NOMO-1 treated with dmso at 0.1 percent for 144 hours (cell line): Measurements from ENCODE around the gene MBP.

Experiments
- DNase-seq: peaks from one replicate; lab custom pipeline; 2025; ENCODE audit not compliant: unreplicated experiment; lab: John Stamatoyannopoulos, UW

The MBP gene

GRCh38 chr18:77013811-77014521, 118.6 kb downstream of the MBP start:
- DNase-seq: no peak

- DNase-seq: peak; percentile 34
Observed at GRCh38 chr18:77012806-77013541, 119.6 kb downstream of the MBP start.

GRCh38 chr18:77012120-77012519, 120.5 kb downstream of the MBP start:
- no peak for DNase-seq

DNA sequence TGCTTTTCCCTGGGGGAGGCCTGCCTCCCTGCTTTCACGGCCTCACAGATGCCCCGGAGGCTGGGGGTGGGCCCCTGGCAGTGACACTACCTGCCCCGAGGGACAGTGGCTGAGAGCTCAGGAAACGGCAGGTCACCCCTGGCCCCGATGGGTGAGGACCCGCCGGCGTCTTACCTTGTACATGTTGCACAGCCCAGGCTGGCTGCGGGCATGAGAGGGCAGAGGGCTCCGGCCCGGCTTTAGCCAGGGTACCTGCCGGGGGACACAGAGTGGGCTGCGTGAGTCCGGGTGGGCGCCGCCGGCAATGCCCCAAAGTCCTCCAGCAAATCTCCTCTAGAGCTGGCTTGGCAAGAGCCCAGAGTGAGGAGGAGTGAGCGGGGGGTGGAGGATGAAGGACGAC, 122.9 kb downstream of the MBP start:
- DNase-seq: no peak

DNA sequence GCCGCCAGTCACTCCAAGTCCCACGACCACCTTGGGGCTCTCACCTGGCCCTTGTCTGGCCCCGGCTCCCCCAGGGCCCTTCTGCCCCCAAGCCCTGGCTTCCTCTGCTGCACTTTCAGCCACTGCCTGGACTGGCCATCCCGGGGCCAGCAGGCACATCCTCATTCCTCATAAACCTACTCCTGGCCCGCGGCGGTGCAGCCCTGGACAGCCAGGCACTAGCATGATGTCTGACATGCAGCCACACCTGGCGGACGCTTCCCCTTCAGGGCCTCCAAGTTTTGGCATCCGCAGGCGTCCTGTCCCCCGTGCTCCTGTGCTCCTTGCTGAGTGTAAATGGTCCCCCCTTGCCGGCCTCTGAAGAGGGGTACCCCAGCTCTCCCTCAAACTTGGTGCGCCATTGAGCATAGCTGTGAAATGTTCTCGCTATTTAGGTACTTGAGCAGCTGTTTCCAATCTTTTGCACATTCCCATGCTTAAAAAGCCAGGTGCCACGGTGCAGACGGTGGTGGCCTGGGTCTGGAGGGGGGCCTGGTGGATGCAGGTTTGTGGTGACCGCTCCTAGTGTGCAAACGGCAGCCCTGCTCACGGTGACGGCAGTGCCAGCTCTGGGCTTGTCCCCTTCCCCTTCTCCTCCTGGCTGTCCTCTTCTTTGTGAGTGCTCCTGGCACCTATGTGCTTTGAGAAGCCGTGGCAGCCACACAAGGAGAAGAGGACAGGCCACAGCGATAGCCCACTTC, 123.8 kb downstream of the MBP start:
- no peak for DNase-seq

GRCh38 chr18:77008006-77008405, 124.6 kb downstream of the MBP start:
- DNase-seq: no peak

DNA sequence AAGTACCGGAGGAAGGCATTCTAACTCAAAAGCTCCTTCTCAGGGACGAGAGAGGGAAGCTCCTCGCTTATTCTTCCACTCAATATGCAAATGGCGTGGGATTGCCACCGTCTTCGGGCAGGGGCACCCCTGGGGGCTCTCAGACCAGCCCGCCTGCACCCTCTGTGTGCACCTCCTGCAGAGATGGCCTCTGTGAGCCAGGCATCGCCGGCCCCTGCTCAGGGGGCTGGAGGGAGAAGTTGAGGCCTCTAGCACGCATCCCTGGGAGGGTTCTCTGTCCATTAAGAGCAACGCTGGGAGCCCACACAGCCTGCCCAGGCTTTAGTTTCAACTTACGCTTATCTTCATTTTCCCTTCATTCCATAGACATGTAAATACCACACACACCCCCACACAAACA, 125.3 kb downstream of the MBP start:
- DNase-seq: no peak

GRCh38 chr18:77006305-77007175, 126.0 kb downstream of the MBP start:
- peak; percentile 62 for DNase-seq

- no peak for DNase-seq
Observed at GRCh38 chr18:77005651-77006195, 126.9 kb downstream of the MBP start.

DNA sequence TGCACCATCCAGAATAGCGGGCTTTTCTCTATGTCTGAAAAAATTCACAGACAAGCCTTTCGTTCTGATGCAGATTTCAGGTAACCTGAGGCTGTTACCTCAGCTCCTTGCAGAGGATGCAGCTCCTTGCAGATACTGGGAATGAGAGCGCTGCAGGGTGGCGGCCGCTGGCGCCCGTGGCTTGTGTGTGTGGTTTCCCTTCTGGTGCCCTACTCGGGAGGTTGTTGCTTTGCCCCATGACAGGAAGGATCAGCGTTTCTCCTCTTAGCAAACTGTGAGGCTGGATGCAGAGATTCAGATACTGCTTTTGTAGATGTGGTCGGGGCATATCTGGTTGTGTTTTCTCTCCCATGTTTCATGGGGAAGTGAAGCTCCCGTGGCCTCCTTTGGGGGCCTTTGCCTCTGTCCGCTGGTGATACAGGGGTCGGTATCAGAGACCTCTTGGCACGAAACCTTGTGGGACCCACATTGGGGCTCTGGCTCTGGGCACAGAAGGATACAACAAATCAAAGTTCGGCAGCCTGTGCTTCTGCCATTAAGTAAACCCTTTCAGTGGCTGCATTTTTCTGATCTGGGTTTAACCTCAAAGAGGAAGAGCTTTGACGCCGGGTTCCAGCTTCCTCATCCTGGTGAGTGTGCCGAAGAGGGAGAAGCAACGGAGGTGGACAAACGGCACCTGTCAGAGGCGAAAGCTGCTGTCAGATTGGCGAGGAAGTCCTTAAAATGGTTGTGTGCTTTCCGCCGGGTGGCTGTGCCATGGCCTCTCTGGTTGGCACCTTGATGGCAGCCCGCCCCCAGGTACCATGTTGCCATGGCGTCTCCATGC, 127.8 kb downstream of the MBP start:
- peak; percentile 84 for DNase-seq

DNA sequence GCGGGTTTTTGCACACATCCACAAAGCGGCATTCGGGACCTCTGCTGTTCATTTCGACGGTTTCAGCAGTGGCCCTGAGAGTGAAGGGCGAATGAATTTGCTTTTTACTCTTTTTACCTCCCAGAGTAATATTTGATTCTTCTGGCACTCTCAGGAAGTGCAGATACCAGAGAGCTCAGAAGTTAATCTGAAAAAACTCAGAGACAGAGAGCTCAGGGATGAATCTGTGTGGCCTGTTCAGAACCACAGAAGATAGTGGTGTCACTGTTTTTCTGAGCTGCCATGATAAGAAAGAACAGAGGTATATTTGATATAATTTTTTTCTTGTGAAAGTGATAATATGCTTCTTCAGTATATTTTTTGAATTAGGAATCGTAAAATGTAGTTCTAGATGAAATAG, 129.3 kb downstream of the MBP start:
- no peak for DNase-seq

GRCh38 chr18:77002496-77002895, 130.1 kb downstream of the MBP start:
- DNase-seq: no peak

- DNase-seq: no peak
Observed at GRCh38 chr18:77001979-77002378, 130.6 kb downstream of the MBP start.

DNA sequence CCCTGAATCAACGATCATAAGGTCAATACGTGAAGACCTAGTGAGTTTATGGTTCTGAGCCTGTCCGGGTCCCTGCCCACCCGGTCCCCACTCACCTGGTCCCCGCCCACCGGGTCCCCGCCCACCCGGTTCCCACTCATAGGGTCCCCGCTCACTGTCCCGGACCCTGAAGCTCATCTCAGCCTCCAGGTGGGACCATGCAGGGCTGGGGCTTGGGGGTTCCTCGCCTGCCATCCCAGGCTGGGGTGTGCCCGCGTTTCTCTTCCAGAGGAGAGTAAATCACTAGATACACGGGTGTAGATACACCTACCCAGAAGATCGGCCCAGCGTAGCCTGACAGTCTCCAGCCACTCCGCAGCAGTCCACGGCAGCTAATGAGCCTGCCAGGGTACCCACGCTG, 131.5 kb downstream of the MBP start:
- no peak for DNase-seq

DNA sequence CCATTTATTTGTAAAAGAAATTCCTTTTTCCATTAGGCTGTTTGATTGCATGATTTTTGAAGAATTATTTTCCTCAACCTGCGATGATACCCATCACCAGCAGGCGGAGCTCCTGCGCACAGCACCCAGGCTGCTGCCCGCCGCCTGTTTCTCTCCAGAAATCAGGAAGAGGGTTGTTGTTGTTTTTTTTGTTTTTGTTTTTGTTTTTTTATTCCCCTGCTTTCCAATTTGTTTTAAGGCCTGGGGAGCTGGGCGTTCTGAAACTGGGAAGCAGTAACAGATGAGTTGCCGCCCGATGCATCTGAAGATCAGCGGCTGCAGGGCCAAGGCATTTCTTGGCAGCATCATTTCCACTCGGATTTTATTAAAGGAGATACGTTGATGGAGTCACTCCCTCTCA, 132.1 kb downstream of the MBP start:
- DNase-seq: no peak

DNA sequence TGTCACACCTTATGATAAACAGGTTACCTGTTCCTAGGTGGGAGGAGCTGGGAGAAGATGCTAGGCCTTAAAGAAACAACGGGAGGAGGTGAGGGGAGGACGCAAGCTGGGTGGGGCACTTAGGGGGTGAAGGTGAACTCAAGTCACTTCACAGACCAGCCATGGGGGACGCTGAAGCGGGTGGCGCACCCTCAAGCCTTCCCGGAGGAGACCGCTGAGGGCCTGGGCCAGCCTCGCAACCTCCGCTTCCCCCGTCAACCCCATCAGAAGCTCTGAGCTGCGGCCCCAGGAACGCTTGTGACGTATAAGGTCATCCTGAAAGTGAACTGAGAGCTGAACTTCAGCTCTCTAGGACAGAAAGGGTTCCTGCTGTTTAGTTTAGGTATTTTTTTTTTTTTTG, 133.5 kb downstream of the MBP start:
- no peak for DNase-seq

GRCh38 chr18:76997951-76998808, 134.4 kb downstream of the MBP start:
- DNase-seq: no peak

DNA sequence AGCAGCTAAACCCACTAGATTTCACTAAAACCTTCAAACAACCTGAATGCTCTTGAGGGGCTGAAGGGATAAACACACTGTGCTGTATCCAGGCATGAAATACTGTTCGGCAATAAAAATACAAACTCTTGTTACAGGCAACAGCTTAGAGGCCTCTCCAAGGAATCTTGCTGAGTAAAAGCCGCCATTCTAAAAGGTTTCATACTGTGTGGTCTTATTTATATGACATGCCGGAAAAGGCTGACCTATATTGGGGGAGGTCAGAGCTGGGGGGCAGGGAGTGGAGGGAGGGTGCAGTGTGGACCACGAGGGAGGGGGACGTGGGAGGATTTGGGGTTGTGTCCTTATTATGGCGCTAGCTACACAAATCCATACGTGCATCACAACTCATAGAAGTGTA, 136.2 kb downstream of the MBP start:
- DNase-seq: no peak

DNA sequence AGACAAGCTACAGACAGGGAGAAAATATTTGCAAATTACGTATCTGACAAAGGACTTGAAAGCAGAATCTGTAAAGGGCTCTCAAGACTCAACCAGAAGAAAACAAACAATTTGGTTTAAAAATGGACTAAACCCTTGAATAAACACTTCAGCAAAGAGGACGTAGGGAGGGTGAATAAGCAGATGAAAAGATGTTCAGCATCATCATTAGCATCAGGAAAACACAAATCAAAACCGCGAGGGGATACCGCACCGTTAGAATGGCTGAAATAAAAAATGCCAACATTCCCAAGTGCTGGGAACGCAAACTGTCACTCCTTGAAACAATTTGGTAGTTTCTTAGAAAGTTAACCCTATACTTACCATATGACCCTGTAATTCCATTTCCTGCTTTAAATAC, 136.7 kb downstream of the MBP start:
- no peak for DNase-seq
